Hematopoietic multipotent progenitor cell treated with erythropoietin and hydrocortisone succinate and interleukin-3 and kit ligand, for 17 days (in vitro differentiated cells): Measurements from ENCODE around the gene KIF18B.

Experiments
- DNase-seq: peaks from one replicate; pipeline ENCODE4 v3.0.0-alpha.2; 2015; ENCODE audit warnings: low spot score

Gene KIF18B

GRCh38 chr17:44947461-44948314 lies at the start of gene KIF18B:
KIF18B (minus strand) TSS chr17:44947773; CDS start chr17:44936344, 11,429 bp downstream.
- peak; percentile 92 for DNase-seq

GRCh38 chr17:44996304-44996703 lies 48.7 kb upstream of the KIF18B start:
- DNase-seq, result no peak

- DNase-seq, result no peak
Measured at GRCh38 chr17:44995436-44996001, 47.9 kb upstream of the KIF18B start.

- no peak for DNase-seq
Measured at GRCh38 chr17:44992242-44992939, 44.8 kb upstream of the KIF18B start.

- DNase-seq, result no peak
Measured at GRCh38 chr17:44990994-44991393, 43.4 kb upstream of the KIF18B start.

GRCh38 chr17:44989552-44990138 lies 42.1 kb upstream of the KIF18B start:
- no peak for DNase-seq

GRCh38 chr17:44988044-44988942 lies 40.7 kb upstream of the KIF18B start:
- DNase-seq, result no peak

GRCh38 chr17:44983563-44983962 lies 36.0 kb upstream of the KIF18B start:
- DNase-seq, result no peak

- DNase-seq, result no peak
Measured at GRCh38 chr17:44982113-44982702, 34.6 kb upstream of the KIF18B start.

- no peak for DNase-seq
Measured at GRCh38 chr17:44981221-44981968, 33.8 kb upstream of the KIF18B start.

- no peak for DNase-seq
Measured at GRCh38 chr17:44979426-44979995, 31.9 kb upstream of the KIF18B start.

GRCh38 chr17:44978807-44979206 lies 31.2 kb upstream of the KIF18B start:
- DNase-seq, result no peak

- DNase-seq, result no peak
Measured at GRCh38 chr17:44977814-44978550, 30.4 kb upstream of the KIF18B start.

GRCh38 chr17:44977065-44977464 lies 29.5 kb upstream of the KIF18B start:
- DNase-seq, result no peak

- DNase-seq, result no peak
Measured at GRCh38 chr17:44976206-44976605, 28.6 kb upstream of the KIF18B start.

GRCh38 chr17:44972953-44973352 lies 25.4 kb upstream of the KIF18B start:
- no peak for DNase-seq

- DNase-seq, result no peak
Measured at GRCh38 chr17:44971776-44972483, 24.4 kb upstream of the KIF18B start.

- no peak for DNase-seq
Measured at GRCh38 chr17:44970136-44970741, 22.7 kb upstream of the KIF18B start.
